T1000 (cell line): ENCODE data around the gene CACNA2D2.
A peak's percentile ranks its signal among the peaks of the same experiment; 100 is the strongest.

Experiments used
- DNase-seq: peaks from one replicate; lab custom pipeline; 2025; ENCODE audit warnings: mixed read lengths; lab: John Stamatoyannopoulos, UW

The CACNA2D2 gene

GRCh38 chr3:50325497-50326181 lies 177.8 kb downstream of the CACNA2D2 start:
- no peak for DNase-seq

GRCh38 chr3:50325113-50325480 lies 178.3 kb downstream of the CACNA2D2 start:
- no peak for DNase-seq

GRCh38 chr3:50324351-50325112 lies 178.9 kb downstream of the CACNA2D2 start:
- peak; percentile 47 for DNase-seq

GRCh38 chr3:50323614-50324199 lies 179.7 kb downstream of the CACNA2D2 start:
- no peak for DNase-seq

- no peak for DNase-seq
These were observed 180.3 kb downstream of the CACNA2D2 start for GRCh38 chr3:50323092-50323600.

- no peak for DNase-seq
These were observed 180.9 kb downstream of the CACNA2D2 start, which contains the start of gene HYAL2 for GRCh38 chr3:50322386-50323091. HYAL2 (minus strand) TSS chr3:50322745; CDS start chr3:50320489, 2,256 bp downstream.

- no peak for DNase-seq
These were observed 181.4 kb downstream of the CACNA2D2 start for GRCh38 chr3:50322115-50322385.

GRCh38 chr3:50321336-50322114 lies 181.9 kb downstream of the CACNA2D2 start:
- DNase-seq: peak; percentile 87

GRCh38 chr3:50320853-50321335 lies 182.5 kb downstream of the CACNA2D2 start:
- peak; percentile 73 for DNase-seq

GRCh38 chr3:50319894-50320625 lies 183.4 kb downstream of the CACNA2D2 start:
- no peak for DNase-seq

GRCh38 chr3:50319181-50319893 lies 184.1 kb downstream of the CACNA2D2 start:
- no peak for DNase-seq

- DNase-seq: no peak
These were observed 184.8 kb downstream of the CACNA2D2 start for GRCh38 chr3:50318615-50319014.

- DNase-seq: no peak
These were observed 185.3 kb downstream of the CACNA2D2 start for GRCh38 chr3:50318163-50318562.

- no peak for DNase-seq
These were observed 186.1 kb downstream of the CACNA2D2 start for GRCh38 chr3:50317300-50317699.

- DNase-seq: peak; percentile 38
These were observed 186.7 kb downstream of the CACNA2D2 start for GRCh38 chr3:50316657-50317242.

GRCh38 chr3:50314816-50315215 lies 188.6 kb downstream of the CACNA2D2 start:
- no peak for DNase-seq

- no peak for DNase-seq
These were observed 189.1 kb downstream of the CACNA2D2 start for GRCh38 chr3:50314342-50314741.
